Mononuclear cell (primary cell): ENCODE measurements around the gene L3MBTL4. TPM values are rescaled to one million over a fixed set of nuclear protein-coding genes. Genes with fewer than 3 reads are reported as not detected.

Source experiments
- H3K27me3 ChIP-seq: 2 replicates; pipeline ENCODE4 v1.6.0; 2011; ENCODE audit warnings: low read length, control low read depth; ENCODE audit not compliant: insufficient read depth
- H3K4me1 ChIP-seq: 2 replicates; pipeline ENCODE4 v1.5.1; 2011; ENCODE audit warnings: mild to moderate bottlenecking, low read length, control low read depth; ENCODE audit not compliant: insufficient read depth
- H3K4me3 ChIP-seq: 2 replicates; pipeline ENCODE4 v1.5.1; 2011; ENCODE audit warnings: mild to moderate bottlenecking, low read length, moderate library complexity
- H3K9me3 ChIP-seq: 2 replicates; pipeline ENCODE4 v1.5.1; 2011; ENCODE audit warnings: low read depth, mild to moderate bottlenecking, control low read depth, low read length
- total RNA-seq: library from RNA; depleted of rRNA; stranded (reverse); fragments of >200 nt; gene quantifications from one replicate; pipeline ENCODE4 v1.2.3, GENCODE V29; 2012

Gene L3MBTL4
- total RNA-seq, 1 donor = 3.0 TPM

- Histone ChIP-seq H3K4me1 (no peaks in the 10 kb centered on the region), H3K4me3 (no peak overlapping the region), H3K27me3 (no peaks in the 10 kb centered on the region), H3K9me3 (no peaks in the 10 kb centered on the region)
These were observed 405.0 kb downstream of the L3MBTL4 start for GRCh38 chr18:6009756-6010155.

DNA sequence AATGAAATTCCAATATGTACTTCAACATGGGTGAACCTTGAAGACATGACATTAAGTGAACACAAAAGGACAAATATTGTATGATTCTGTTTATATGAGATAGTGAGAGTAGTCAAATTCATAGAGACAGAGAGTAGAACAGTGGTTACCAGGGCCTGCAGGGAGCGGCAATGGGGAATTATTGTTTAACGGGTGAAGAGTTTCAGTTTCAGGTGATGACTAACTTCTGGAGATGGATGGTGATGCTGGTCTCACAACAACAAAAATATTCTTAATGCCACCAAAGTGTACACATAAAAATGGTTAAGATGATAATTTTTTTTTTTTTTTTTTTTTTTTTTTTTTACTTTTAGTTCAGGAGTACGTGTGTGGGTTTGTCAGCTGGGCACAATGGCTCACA is 410.0 kb downstream of the L3MBTL4 start:
- no peaks in the 10 kb centered on the region for H3K4me1 ChIP-seq
- H3K4me3 ChIP-seq = no peak overlapping the region
- no peaks in the 10 kb centered on the region for H3K27me3 ChIP-seq
- no peaks in the 10 kb centered on the region for H3K9me3 ChIP-seq

DNA sequence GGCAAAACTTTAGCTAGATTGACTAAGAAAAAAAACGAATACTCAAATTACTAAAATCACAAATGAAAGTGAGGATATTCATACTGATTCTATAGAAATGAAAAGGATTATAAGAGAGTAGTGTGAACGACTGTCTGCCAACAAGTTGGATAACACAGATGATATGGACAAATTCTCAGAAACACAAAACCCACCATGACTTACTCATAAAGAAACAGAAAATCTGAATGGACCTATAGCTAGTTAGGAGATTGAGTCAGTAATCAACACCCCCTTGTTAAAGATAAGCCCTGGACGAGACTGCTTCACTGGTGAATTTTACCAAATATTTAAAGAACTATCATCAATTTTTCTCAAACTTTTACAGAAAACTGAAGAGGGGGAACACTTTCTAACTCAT is 410.6 kb downstream of the L3MBTL4 start:
- Histone ChIP-seq H3K4me3 (no peak overlapping the region), H3K4me1 (no peaks in the 10 kb centered on the region), H3K27me3 (no peaks in the 10 kb centered on the region), H3K9me3 (no peaks in the 10 kb centered on the region)

DNA sequence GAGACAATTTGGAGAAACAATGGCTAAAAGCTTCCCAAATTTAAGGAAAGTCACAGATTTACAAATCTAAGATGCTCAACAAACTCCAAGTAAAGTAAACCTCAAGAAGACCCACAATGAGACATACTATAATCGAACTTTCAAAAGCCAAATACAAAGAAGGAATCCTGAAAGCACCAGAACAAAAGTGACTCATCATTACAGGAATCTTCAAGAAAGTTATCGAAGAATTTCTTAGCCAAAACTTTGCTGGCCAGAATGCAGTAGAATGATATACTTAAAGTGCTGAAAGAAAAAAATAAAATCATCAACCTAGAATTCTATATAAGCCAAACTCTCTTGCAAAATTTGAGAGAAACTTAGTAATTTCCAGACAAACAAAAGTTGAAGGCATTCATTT is 412.8 kb downstream of the L3MBTL4 start:
- H3K27me3 ChIP-seq = no peaks in the 10 kb centered on the region
- no peaks in the 10 kb centered on the region for H3K9me3 ChIP-seq
- no peak overlapping the region for H3K4me3 ChIP-seq
- no peaks in the 10 kb centered on the region for H3K4me1 ChIP-seq

DNA sequence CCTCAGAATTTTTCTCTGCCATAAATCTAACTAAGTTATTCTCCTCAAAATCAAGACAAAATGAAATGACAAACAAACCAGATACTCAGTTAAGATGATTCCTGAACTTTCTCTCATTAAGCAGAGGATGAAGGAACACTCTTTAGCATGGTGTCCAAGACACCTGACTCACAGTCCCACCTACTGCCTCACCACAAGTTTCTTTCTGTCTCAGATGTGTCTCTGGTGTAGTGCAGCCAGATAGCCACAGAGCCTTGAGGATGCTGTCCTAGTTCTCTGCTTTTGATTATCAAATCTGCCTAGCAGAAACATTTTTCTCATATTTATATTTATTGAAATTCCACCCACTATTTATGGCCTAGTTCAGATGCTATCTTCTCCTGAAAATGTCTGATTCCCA is 415.8 kb downstream of the L3MBTL4 start:
- H3K4me3 ChIP-seq = no peak overlapping the region
- H3K27me3 ChIP-seq = no peaks in the 10 kb centered on the region

GRCh38 chr18:5998166-5998881 is 416.4 kb downstream of the L3MBTL4 start:
- H3K9me3 ChIP-seq = no peaks in the 10 kb centered on the region
- H3K4me3 ChIP-seq = no peak overlapping the region

More for the DNA sequence above, 415.8 kb downstream of the L3MBTL4 start:
- Histone ChIP-seq H3K9me3 (no peaks in the 10 kb centered on the region), H3K4me1 (no peaks in the 10 kb centered on the region)

DNA sequence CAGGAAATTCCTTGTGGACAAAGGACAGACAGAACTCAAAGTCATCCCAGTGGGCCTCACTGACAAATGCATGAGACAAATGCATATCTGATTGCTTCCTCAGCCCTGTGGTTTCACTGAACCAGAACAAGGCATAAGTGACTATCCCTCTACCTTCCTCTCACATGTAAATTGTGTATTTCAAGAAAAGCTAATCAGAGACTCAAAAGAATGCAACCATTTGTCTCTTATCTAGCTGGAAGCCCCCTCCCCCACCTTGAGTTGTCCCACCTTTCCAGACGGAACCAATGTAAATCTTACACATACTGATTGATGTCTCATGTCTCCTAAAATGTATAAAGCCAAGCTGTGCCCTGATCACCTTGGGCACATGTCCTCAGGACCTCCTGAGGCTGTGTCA is 417.4 kb downstream of the L3MBTL4 start:
- H3K27me3 ChIP-seq = no peaks in the 10 kb centered on the region
- no peaks in the 10 kb centered on the region for H3K4me1 ChIP-seq
- no peak overlapping the region for H3K4me3 ChIP-seq
- H3K9me3 ChIP-seq = no peaks in the 10 kb centered on the region

More at GRCh38 chr18:5998166-5998881, 416.4 kb downstream of the L3MBTL4 start:
- Histone ChIP-seq H3K4me1 (no peaks in the 10 kb centered on the region), H3K27me3 (no peaks in the 10 kb centered on the region)

DNA sequence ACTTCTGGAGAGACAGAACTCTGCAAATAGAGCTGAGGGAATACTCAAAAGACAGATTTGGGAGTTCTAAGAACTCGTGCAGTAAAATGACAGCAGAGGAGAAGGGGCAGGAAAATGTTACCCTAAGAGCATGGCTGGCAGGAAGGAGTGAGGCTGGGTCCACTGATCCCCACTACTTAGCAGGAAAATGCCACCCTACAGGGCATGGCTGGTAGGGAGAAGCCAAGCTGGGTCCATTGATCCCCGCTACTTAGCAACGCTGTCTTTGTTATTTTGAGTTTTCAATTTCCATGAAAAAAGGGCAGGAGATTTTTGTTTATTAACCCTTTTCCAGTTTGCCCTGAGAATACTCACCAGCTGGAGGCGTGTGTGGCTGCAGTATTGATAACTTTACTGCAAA is 419.1 kb downstream of the L3MBTL4 start:
- Histone ChIP-seq H3K9me3 (no peaks in the 10 kb centered on the region), H3K27me3 (no peaks in the 10 kb centered on the region), H3K4me3 (no peak overlapping the region)

DNA sequence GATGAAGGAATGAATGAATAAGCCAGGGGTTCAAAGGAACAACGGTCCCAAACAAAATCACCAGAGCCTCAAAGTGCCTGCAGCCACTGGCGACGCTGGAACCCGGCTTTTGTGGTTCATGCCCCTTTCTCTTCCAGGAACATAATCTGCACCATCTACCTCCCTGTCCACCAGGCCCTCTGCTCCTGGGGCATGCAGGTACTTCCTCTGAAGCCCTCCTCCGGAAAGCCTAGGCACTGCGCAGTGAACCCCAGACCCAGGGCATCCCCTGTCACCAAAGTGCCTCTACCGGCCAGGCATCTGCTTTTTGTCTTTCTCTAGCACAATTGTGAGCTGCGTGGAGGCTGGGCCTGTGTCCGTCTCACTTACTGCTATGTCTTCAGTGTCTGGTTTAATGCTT is 420.8 kb downstream of the L3MBTL4 start:
- no peak overlapping the region for H3K4me3 ChIP-seq
- no peaks in the 10 kb centered on the region for H3K4me1 ChIP-seq
- H3K9me3 ChIP-seq = no peaks in the 10 kb centered on the region
- H3K27me3 ChIP-seq = no peaks in the 10 kb centered on the region

More for the DNA sequence above, 419.1 kb downstream of the L3MBTL4 start:
- no peaks in the 10 kb centered on the region for H3K4me1 ChIP-seq

DNA sequence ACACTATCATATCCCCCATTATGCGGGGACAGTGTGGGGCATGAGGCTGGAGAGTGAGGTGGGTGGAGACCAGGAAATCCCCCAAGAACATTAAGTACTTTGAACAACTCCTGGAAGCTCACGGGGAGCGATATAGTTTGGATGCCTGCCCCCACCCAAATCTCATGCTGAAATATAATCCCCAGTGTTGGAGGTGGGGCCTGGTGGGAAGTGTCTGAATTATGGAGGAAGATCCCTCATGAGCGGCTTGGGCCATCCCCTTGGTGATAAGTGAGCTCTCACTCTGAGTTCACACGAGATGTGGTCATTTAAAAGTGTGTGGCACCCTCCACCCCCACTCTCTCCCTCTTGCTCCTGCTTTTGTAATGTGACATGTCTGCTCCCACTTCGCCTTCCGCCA is 422.3 kb downstream of the L3MBTL4 start:
- no peak overlapping the region for H3K4me3 ChIP-seq
- H3K4me1 ChIP-seq = no peaks in the 10 kb centered on the region
- H3K27me3 ChIP-seq = no peaks in the 10 kb centered on the region
- no peaks in the 10 kb centered on the region for H3K9me3 ChIP-seq

- H3K27me3 ChIP-seq = no peaks in the 10 kb centered on the region
- no peaks in the 10 kb centered on the region for H3K9me3 ChIP-seq
- H3K4me3 ChIP-seq = no peak overlapping the region
- H3K4me1 ChIP-seq = no peaks in the 10 kb centered on the region
These were observed 427.5 kb downstream of the L3MBTL4 start for GRCh38 chr18:5987249-5987648.

- Histone ChIP-seq H3K4me3 (no peak overlapping the region), H3K27me3 (no peaks in the 10 kb centered on the region), H3K4me1 (no peaks in the 10 kb centered on the region), H3K9me3 (no peaks in the 10 kb centered on the region)
These were observed 428.3 kb downstream of the L3MBTL4 start for GRCh38 chr18:5986257-5986931.

DNA sequence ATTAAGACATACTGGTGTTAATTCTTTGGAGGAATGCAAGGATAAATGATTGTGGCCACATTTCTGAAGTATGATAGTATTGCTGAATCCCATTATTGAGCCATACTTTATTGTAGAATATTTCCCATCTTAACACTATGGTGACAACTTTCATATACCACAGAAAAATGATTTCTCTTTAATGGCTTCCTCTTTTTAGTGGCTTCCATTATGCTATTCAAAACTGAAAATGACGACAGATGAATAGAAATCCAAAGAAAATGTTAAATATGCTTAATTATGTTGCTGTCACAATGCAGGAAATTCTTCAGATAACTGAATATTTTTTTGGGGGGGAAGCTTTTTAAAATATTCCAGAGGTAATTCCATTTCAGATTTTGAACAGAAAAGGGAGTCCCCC is 430.5 kb downstream of the L3MBTL4 start:
- Histone ChIP-seq H3K4me3 (no peak overlapping the region), H3K4me1 (no peaks in the 10 kb centered on the region), H3K9me3 (no peaks in the 10 kb centered on the region), H3K27me3 (no peaks in the 10 kb centered on the region)

- no peak overlapping the region for H3K4me3 ChIP-seq
- H3K27me3 ChIP-seq = no peaks in the 10 kb centered on the region
- no peaks in the 10 kb centered on the region for H3K9me3 ChIP-seq
- no peaks in the 10 kb centered on the region for H3K4me1 ChIP-seq
These were observed 431.2 kb downstream of the L3MBTL4 start for GRCh38 chr18:5983488-5983887.

GRCh38 chr18:5982332-5982731 is 432.4 kb downstream of the L3MBTL4 start:
- H3K9me3 ChIP-seq = no peaks in the 10 kb centered on the region
- no peak overlapping the region for H3K4me3 ChIP-seq
- H3K27me3 ChIP-seq = no peaks in the 10 kb centered on the region
- no peaks in the 10 kb centered on the region for H3K4me1 ChIP-seq

DNA sequence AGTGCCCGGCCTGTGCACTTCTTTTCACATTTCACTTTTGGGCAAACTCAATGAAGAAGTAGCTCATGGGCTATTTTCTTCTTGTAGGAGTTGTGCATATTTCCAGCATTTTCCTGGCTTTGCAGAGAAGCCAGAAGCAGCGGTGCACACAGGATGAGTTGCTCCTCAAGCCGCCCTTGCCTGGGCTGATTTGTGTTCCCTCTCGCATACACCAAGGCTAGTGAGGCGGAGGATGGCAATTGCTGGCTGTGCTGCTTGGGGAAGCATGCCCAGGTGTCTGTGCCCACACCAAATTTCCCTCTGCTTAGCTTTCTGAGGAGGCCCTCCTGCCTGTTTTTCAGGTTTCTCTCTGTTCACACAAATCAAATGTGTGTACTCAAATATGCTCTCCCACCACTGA is 434.0 kb downstream of the L3MBTL4 start:
- no peaks in the 10 kb centered on the region for H3K27me3 ChIP-seq

More for the DNA sequence above, 434.0 kb downstream of the L3MBTL4 start:
- Histone ChIP-seq H3K4me1 (peaks cover 3% of the 10 kb centered on the region), H3K9me3 (no peaks in the 10 kb centered on the region), H3K4me3 (no peak overlapping the region)
